PFSK-1 (cell line): ENCODE results near the gene MKI67.

Experiments used
- FOXP2 ChIP-seq: optimal IDR thresholded peaks from 2 replicates; pipeline ENCODE3; 2011; ENCODE audit warnings: borderline replicate concordance, control low read depth, inconsistent platforms; ENCODE audit not compliant: insufficient read depth; ENCODE audit errors: extremely low read length, extremely low read depth
- POLR2AphosphoS5 ChIP-seq: IDR thresholded peaks from 2 replicates; pipeline ENCODE4 v1.6.1; 2012; ENCODE audit warnings: low read depth, mild to moderate bottlenecking, control low read depth, low read length, moderate library complexity
- REST ChIP-seq, 2 experiments: IDR thresholded peaks; 2 replicates each; pipeline versions ENCODE4 v1.6.1 to v1.8.0; 2011 to 2012; ENCODE audit warnings: low read depth in 2 of 2, low read length in 2 of 2, control low read depth in 1 of 2, inconsistent platforms in 1 of 2, mild to moderate bottlenecking in 1 of 2, moderate library complexity in 1 of 2; ENCODE audit not compliant: insufficient read depth in 1 of 2
- SIN3A ChIP-seq: IDR thresholded peaks from 2 replicates; pipeline ENCODE4 v1.6.1; 2012; ENCODE audit warnings: mild to moderate bottlenecking, low read length, moderate library complexity, borderline replicate concordance; ENCODE audit not compliant: insufficient read depth
- TAF1 ChIP-seq: IDR thresholded peaks from 2 replicates; pipeline ENCODE4 v1.6.1; 2012; ENCODE audit warnings: low read length, control low read depth, borderline replicate concordance; ENCODE audit not compliant: insufficient read depth

MKI67 gene

GRCh38 chr10:128105383-128105782 lies 20.8 kb downstream of the MKI67 start:
- TF ChIP-seq FOXP2 (no peak), TAF1 (no peak), REST (IDR thresholded peaks at IDR 0.05; ENCODE audit: insufficient read depth in 1 of 2, low read depth in 2 of 2, low read length in 2 of 2) (no peak), SIN3A (no peak), POLR2AphosphoS5 (no peak)

- no peak for TF ChIP-seq TAF1
- no peak for TF ChIP-seq POLR2AphosphoS5
- no peak for TF ChIP-seq REST (IDR thresholded peaks at IDR 0.05; ENCODE audit: insufficient read depth in 1 of 2, low read depth in 2 of 2, low read length in 2 of 2)
- no peak for TF ChIP-seq FOXP2
- no peak for TF ChIP-seq SIN3A
Observed at GRCh38 chr10:128103229-128103714, 23.0 kb downstream of the MKI67 start.

GRCh38 chr10:128102480-128103228 lies 23.6 kb downstream of the MKI67 start:
- TF ChIP-seq POLR2AphosphoS5, result no peak
- no peak for TF ChIP-seq REST (IDR thresholded peaks at IDR 0.05; ENCODE audit: insufficient read depth in 1 of 2, low read depth in 2 of 2, low read length in 2 of 2)
- TF ChIP-seq FOXP2, result no peak
- TF ChIP-seq TAF1, result no peak
- no peak for TF ChIP-seq SIN3A

- TF ChIP-seq FOXP2, result no peak
- TF ChIP-seq REST (IDR thresholded peaks at IDR 0.05; ENCODE audit: insufficient read depth in 1 of 2, low read depth in 2 of 2, low read length in 2 of 2), result no peak
- TF ChIP-seq POLR2AphosphoS5, result no peak
- TF ChIP-seq SIN3A, result no peak
- TF ChIP-seq TAF1, result no peak
Observed at GRCh38 chr10:128101901-128102300, 24.3 kb downstream of the MKI67 start.
